Uterus (tissue), 2 donors: Measurements from ENCODE around the gene ITGB5.

ENCODE experiments used
- CTCF ChIP-seq, 4 experiments: fragments of 200-600 bp in 2 of 4; fragments of 450-650 bp in 2 of 4; sonication (generic) in 2 of 4; IDR thresholded peaks; one replicate each; pipeline ENCODE4 v1.5.1; 2016 to 2019; ENCODE audit warnings: antibody characterized with exemption in 4 of 4, mild to moderate bottlenecking in 2 of 4, moderate library complexity in 1 of 4
- POLR2A ChIP-seq, 2 donors: fragments of 450-650 bp; IDR thresholded peaks; one replicate each; pipeline ENCODE4 v1.6.1; 2016; ENCODE audit warnings: antibody characterized with exemption in 2 of 2, mild to moderate bottlenecking in 1 of 2, moderate library complexity in 1 of 2

GRCh38 chr3:124773351-124774326 lies 113.5 kb downstream of the ITGB5 start:
- TF ChIP-seq CTCF (IDR thresholded peaks at IDR 0.05): no peak
- no peak for TF ChIP-seq POLR2A (IDR thresholded peaks at IDR 0.05)
